ENCODE data around the gene SLC38A5.
"Not testable (repeated sequence)": the region's sequence is repeated elsewhere in the genome, so short reads cannot be mapped to it uniquely, and the experiment has no call there.

The SLC38A5 gene

DNA sequence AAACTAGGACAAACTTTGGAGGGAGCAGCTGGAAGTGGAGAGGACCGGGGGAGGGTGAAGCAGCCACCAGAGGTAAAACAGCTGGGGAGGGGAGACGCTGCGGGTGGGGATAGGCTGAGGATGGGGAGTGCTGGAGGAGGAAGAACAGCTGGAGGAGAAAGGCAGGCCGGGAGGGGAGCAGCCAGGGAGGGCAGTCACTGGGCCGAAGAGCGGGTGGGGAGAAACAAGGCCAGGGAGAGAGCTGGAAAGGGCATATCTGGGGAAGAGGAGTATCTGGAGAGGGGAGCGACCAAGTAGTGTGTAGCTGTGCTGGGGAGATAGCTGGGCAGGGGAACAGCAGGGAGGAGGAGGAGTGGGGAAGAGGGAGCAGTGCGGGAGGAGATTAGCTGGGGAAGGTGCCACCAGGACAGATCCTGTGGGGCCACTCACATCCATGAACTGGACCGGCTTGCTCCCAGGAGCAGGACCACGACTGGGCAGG is 2.7 kb downstream of the SLC38A5 start:
- DNase-seq, result no peak

DNA sequence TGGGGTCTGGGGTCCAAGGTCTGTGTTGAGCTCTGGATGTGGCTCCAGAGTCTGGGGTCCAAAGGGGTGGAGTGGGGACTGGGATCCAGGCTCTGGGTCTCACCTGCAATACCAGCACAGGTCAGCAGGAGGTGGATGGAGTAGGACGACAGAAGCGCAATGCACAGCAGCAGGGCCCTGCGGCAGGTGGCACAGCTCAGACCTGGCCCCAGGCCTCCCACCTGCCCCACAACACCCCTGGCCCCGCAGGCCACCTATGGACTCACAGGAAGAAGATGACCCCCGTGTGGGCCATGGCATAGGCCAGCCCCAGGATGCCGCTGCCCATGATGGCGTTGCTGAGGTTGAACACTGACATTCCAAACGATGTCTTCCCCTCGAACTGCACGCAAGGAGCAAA is 3.4 kb downstream of the SLC38A5 start:
- no peak for DNase-seq

DNA sequence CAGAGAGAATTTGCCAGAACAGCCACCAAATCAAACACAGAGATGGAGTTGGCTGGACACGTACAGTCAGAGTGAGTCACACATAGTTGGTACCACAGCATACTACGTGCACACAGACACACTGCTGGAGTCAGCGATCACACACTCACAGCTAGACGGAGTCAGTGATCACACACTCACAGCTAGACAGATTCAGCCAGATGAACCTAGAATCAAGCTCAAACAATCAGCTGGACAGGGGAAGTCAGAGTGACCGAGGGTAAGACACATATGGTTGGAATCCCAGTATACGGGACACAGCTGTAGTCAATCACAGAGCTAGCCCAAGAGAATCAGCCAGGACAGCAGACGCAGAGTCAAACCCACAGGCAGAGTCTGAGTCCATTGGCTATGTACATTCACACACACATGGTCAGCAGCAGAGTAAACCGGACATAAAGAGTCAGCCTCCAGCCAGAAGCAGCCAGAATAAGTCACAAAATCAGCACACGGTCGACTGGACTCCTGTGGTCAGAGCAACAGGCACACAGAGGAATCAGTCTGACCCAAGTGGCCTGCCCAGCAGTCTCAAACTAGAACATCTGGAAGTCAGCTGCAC is 4.6 kb downstream of the SLC38A5 start:
- DNase-seq, result no peak

DNA sequence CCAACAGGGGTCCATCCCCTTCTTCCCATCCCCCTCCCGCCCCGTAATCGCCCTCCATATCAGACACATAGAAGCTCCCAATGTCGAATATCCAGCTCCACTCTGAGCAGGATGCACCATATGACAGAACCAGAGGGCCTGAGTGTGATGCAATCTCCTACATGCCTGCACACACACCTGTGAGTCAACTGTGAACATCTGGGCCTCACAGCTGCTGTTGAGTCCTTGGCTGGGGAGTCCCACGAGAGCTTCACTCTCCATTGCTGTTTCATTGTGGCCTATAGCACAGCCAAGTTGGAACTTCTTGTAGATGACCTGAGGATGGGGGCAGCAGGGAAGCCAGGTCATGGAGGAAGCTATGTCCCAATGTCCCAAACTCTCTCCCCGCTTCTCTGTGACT is 8.2 kb downstream of the SLC38A5 start:
- DNase-seq, result no peak

DNA sequence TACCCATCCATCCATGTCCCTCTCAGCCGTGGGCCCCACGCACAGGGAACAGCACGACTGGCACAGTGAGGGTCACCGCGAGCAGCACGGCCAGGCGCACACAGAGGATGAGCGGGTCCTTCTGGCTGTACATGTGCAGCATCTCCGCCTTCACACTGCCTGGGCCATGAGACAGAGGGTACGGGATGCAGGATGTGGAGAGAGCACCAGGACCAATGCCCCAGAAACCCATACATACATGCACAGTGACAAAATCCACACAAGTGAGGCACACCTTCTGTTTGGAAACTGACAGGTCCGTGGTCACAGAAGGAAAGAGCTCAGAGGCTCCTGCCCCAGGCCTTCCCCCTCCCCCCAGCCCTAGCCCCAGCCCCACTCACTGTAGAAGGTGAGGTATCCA is 9.5 kb downstream of the SLC38A5 start:
- DNase-seq, result no peak

DNA sequence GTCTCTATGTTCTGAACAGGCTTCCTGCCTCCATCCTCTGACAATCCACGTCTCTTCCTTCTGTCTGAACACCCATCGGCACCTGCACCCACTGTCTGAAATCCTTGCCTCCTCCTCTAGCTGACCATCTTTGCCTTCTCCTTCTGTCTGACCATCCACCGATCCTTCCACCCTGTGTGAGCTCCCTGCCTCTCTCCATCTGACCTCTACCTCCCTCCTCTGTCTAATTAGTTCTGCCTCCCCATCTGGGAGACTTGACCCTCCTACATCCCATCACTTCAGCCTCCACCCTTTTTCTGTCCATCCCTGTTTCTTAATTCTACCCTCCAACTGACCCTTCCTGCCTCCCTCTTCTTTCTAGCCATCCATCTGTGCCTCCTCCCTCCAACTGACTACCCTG is 10.0 kb downstream of the SLC38A5 start:
- no peak for DNase-seq

DNA sequence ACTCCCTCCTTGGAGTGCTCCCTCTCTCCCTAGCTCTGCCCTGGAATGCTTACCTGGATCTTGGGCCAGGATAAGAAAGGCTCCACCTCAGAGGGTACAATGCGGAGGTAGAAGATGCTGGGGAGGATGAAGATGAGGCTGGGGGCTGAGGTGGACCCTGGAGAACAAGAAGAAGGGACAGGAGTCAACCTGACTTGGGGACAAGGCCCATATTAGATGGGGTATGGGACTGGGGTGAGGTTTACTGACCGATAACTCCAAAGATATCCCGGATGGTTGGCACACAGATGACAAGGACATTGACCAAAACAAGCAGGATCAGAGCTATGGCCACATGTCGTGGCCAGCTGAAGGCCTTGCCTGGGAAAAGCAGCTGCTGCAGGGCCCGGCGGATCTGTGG is 10.6 kb downstream of the SLC38A5 start:
- DNase-seq, result no peak

DNA sequence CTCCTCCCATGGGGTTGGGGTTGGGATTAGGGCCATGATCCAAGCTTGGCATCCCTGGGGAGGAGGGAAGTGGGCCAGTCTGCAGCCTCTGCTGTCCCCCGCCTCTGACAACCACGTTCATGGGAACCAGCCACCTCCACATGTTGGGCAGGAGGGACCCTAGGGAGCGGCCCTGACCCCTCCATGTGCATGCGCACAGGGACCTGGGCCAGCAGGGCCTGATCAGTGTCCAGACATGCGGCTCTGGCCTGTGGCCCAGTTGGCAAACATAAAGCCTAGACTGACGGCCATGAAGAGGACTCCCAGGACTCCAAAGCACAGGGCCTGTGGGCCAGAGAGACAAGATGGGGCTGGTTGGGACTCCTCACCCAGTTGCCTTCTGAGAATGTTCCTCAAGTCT is 11.3 kb downstream of the SLC38A5 start:
- DNase-seq, result no peak

DNA sequence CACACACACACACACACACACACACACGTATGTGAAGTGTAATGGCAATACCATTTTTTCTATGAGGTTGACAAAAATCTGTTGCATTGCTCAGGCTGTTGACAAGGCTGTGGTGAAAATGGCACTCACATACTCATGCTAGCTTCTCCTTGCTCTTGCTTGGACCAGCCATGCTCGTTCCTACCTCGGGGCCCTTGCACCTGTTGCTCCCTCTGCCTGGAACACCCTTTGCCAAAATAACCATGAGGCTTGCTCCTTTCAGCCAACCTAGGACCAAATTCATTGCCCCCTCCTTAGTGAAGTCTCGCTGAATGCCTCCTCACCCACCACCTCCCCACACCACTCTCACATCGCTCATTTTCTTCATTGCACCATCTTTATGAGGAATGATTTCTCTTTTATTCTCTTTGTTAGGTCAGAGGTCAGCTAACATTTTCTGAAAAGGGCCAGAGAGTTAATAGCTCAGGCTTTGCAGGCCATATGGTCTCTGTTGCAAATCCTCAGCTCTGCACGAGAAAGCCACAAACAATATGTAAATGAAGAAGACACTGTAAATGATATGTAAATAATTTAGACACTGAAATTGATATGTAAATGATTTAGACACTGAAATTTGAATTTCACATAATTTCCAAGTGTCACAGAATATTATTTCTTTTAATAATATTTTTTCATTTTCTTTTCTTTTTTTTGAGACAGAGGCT is 13.3 kb downstream of the SLC38A5 start:
- no peak for DNase-seq

DNA sequence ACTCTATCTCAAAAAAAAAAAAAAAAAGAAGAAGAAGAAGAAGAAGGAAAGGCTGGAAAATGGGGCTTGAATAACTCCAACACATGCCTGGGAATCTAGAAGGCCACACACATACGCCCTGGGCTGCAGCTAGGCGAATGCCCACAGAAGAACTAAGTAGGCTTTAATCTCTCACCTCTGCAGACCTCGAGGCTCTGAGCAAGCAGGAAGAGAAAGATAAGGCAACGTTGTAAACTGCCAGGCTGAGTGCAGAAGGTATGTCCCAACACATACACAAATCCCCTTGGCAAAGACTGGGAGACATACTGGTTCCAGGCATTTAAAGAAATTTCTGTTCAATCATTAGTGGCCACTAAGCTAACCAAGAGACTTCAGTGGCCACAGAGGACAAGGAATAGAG is 18.4 kb downstream of the SLC38A5 start:
- DNase-seq, result no peak

DNA sequence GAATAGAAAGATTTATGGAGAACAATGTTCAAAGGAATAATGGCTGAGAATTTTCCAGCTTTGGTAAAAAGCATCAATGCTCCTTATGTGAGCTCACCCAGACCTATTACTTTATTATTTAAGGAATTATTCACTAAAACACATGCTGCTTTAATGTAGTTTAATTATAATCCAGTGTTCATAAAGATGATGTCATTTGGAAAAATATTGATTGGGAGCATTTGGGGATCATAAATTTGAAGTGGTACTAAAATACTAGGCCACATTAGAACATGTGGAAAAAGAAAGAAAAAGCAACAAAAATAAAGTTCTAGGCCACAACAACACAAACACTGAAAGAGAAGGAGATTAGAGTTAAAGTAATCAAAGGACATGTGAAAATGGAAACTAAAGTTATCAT is 20.0 kb downstream of the SLC38A5 start:
- DNase-seq, result no peak

DNA sequence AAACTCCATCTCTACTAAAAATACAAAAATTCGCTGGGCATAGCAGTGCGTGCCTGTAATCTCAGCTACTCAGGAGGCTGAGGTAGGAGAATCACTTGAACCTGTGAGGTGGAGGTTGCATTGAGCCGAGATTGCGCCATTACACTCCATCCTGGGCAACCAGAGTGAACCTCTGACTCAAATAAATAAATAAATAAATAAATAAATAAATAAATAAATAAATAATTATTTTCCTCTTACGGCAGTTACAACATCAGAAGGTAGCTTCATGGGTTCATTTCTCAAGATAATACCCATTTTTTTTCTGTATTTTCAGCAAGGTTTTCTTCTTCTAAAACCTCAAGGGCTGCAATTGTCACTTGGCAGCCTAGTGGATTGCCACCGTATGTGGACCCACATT is 22.9 kb downstream of the SLC38A5 start:
- DNase-seq, result not testable (repeated sequence)

DNA sequence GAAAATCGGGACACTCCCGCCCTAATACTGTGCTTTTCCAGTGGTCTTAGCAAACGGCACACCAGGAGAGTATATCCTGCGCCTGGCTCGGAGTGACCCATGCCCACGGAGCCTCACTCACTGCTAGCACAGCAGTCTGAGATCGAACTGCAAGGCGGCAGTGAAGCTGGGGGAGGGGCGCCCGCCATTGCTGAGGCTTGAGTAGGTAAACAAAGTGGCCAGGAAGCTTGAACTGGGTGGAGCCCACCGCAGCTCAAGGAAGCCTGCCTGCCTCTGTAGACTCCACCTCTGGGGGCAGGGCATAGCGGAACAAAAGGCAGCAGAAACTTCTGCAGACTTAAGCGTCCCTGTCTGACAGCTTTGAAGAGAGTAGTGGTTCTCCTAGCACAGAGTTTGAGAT is 36.3 kb downstream of the SLC38A5 start:
- not testable (repeated sequence) for DNase-seq

DNA sequence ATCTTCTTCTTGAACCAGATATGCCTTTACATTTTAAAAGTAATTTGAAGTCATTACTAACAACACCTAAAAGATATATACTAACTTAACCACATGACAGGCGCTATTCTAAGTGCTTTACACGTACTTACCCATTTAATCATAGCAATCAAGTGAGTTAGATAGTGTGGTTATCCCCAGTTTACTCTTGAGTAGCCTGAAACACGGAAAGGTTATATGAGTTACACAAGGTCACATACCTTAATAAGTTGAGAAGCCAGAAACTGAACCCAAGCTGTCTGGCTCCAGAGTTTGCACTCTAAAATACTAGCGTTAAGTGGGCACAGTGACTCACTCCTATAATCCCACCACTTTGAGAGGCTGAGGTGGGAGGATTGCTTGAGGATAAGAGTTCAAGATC is 39.9 kb downstream of the SLC38A5 start:
- not testable (repeated sequence) for DNase-seq

DNA sequence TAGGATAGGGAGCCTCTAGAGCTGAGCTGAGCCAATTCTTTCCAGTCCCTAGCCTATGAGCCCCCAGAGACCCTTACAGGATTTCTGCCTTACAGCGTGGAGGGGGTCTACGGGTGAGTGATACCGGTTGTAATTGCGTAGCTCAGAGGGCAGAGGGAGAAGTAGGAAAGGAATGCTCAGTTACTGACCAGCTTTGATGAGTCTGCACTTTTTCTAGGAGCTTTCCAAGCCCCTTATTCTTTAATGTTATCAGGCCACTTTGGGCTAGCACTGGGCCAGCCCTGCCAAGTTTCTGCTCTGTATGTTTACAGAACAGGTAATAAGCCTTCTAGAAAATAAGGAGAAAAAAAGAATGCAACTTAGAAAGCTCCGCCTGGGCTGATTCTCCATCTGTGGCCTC is 40.5 kb downstream of the SLC38A5 start:
- not testable (repeated sequence) for DNase-seq

DNA sequence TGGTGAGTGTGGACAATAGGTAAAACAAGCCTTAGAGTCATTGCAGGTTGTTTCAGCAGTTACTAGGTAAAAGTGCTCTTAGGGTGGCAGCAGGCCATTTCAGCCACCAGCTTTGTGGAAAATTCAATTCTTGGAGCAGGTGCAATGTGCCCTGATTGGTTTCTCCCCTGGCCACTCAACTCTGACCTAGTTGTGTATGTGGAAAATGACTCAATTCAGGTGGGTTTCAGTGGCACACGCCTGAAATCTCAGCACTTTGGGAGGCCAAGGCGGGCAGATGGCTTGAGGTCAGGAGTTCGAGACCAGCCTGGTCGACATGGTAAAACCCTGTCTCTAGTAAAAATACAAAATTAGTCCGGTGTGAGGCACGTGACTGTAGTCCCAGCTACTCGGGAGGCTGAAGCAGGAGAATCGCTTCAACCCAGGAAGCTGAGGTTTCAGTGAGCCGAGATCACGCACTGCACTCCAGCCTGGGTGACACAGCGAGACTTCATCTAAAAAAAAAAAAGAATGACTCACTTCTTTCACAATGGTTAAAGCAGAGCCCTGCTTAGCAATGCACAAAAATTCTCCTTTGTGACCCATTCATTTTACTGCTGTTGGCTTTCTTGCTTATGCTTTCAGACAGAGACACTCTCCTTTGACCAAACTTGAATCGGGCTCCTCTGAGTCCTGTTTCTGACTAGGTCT is 42.9 kb downstream of the SLC38A5 start:
- not testable (repeated sequence) for DNase-seq

DNA sequence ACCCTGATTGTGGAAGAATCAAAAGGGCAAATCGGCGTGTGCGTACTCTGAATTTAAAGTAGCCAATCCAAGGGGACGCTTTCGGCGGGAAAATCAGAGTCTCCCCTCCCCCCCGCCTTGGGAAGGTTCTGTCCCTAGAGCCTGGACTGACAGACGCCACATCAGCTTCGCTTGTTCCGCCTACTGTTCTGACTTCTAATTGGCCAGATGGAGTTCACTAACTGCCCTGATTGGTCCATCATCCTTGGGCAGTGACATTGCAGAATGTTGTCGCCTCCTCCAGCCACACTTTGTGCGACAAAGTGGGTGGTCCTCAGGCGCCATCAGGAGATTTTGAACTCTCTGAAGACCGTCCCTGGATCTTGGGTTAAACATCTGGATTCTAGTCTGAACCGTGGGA is 58.2 kb downstream of the SLC38A5 start, which contains the start of gene SSX4B:
SSX4B (minus strand) TSS at position 101 of the 400 bp plus-strand sequence. CDS start 588 bp downstream, outside the sequence.
- DNase-seq, result not testable (repeated sequence)

Measured in hippocampal formation (tissue), 2 donors.